K562 (cell line): Measurements from ENCODE around the gene CCDC88A. TPM values are rescaled to one million over a fixed set of nuclear protein-coding genes. Genes with fewer than 3 reads are reported as not detected.
A peak's percentile ranks its signal among the peaks of the same experiment; 100 is the strongest.

Experiments
- BHLHE40 ChIP-seq: IDR thresholded peaks from 2 replicates; pipeline ENCODE4 v1.6.1; 2011; ENCODE audit warnings: low read length, improper control_type of control experiment
- BRF1 ChIP-seq: IDR thresholded peaks from 3 replicates; pipeline ENCODE4 v1.6.1; 2011; ENCODE audit warnings: borderline replicate concordance, mild to moderate bottlenecking; ENCODE audit not compliant: insufficient read length; ENCODE audit errors: extremely low read depth
- CREBBP ChIP-seq: IDR thresholded peaks from one replicate; pipeline ENCODE4 v1.6.1; 2012; ENCODE audit warnings: low read depth, mild to moderate bottlenecking, control low read depth, inconsistent platforms, low read length
- MEIS2 ChIP-seq: fragments of 450-650 bp; IDR thresholded peaks from 2 replicates; pipeline ENCODE4 v1.6.1; 2014; ENCODE audit warnings: mild to moderate bottlenecking; ENCODE audit not compliant: partially characterized antibody
- NFATC3 ChIP-seq: fragments of 450-650 bp; IDR thresholded peaks from 2 replicates; pipeline ENCODE4 v1.6.1; 2017; ENCODE audit warnings: mild to moderate bottlenecking
- PML ChIP-seq: IDR thresholded peaks from 2 replicates; pipeline ENCODE4 v1.6.1; 2012; ENCODE audit warnings: low read length, inconsistent platforms
- SMARCC2 ChIP-seq: fragments of 450-650 bp; IDR thresholded peaks from 2 replicates; pipeline ENCODE4 v1.6.1; 2017; ENCODE audit warnings: antibody characterized with exemption, moderate library complexity, mild to moderate bottlenecking, low read depth
- TAF9B ChIP-seq: fragments of 450-650 bp; IDR thresholded peaks from 2 replicates; pipeline ENCODE4 v1.6.1; 2018; ENCODE audit warnings: mild to moderate bottlenecking; ENCODE audit not compliant: partially characterized antibody
- ZNF644 ChIP-seq: fragments of 200-800 bp; sonication (Bioruptor generic); IDR thresholded peaks from 2 replicates; pipeline ENCODE4 v1.6.1; 2016; ENCODE audit warnings: low read depth, missing genetic modification characterization, missing compliant biosample characterization
- ZNF707 ChIP-seq: fragments of 250-450 bp; sonication (Bioruptor Pico); conservative IDR thresholded peaks from 2 replicates; pipeline ENCODE4 v1.8.0; 2022; ENCODE audit warnings: inconsistent platforms, mild to moderate bottlenecking, moderate library complexity
- ZNF780A ChIP-seq: fragments of 250-450 bp; sonication (Bioruptor Pico); IDR thresholded peaks from 2 replicates; pipeline ENCODE4 v1.5.0; 2021; ENCODE audit warnings: mild to moderate bottlenecking
- polyA plus RNA-seq, 8 experiments: library from polyadenylated mRNA; depleted of rRNA in 4 of 8; stranded (reverse) in 5 of 8; unstranded in 3 of 8; fragments of >200 nt; fragmentation: Nextera tagmentation in 2 of 8; fragmentation: Illumina TruSeq in 1 of 8; extraction: Ambion mirVana in 2 of 8; extraction: Trizol in 1 of 8; gene quantifications; 2 replicates each; pipeline versions ENCODE4 v1.2.1 to v1.2.3, GENCODE V29; 2011 to 2014; ENCODE audit warnings: inconsistent platforms in 1 of 8, missing spikeins in 1 of 8
- total RNA-seq, 7 experiments: library from RNA; depleted of rRNA in 6 of 7; stranded (reverse); fragments of >200 nt in 6 of 7; fragmentation: Illumina TruSeq in 2 of 7; extraction: Trizol in 2 of 7; gene quantifications; 2 replicates each; pipeline versions ENCODE4 v1.2.1 to v1.2.3, GENCODE V29; 2011 to 2021; ENCODE audit warnings: low replicate concordance in 1 of 7
- TF ChIP-seq, protein P1 (sequence below): fragments of 250-450 bp; sonication (Bioruptor Pico); IDR thresholded peaks from 2 replicates; pipeline ENCODE4 v1.4.0; 2020; ENCODE audit warnings: mild to moderate bottlenecking, moderate library complexity
- TF ChIP-seq, protein P2 (sequence below): IDR thresholded peaks from 2 replicates; pipeline ENCODE4 v1.6.1; 2014; ENCODE audit warnings: antibody characterized with exemption
- TF ChIP-seq, protein P3 (sequence below): sonication (generic); formaldehyde crosslinking; IDR thresholded peaks from 2 replicates; pipeline ENCODE4 v1.8.0; 2023; ENCODE audit warnings: mild to moderate bottlenecking, missing genetic modification reagents
- TF ChIP-seq, protein P4 (sequence below), 2 experiments: fragments of 450-650 bp; formaldehyde crosslinking in 1 of 2; IDR thresholded peaks; 2 replicates each; pipeline versions ENCODE4 v1.4.0 to v1.6.1; 2014 to 2020; ENCODE audit warnings: mild to moderate bottlenecking in 2 of 2, borderline replicate concordance in 1 of 2, low read depth in 1 of 2

The CCDC88A gene
- total and polyA plus RNA-seq, 9 of the 15 experiments (the other 6 are each of a cell fraction or from before 2014, with no cell fraction given) = 29.3 to 102 (median 55.6) TPM

DNA sequence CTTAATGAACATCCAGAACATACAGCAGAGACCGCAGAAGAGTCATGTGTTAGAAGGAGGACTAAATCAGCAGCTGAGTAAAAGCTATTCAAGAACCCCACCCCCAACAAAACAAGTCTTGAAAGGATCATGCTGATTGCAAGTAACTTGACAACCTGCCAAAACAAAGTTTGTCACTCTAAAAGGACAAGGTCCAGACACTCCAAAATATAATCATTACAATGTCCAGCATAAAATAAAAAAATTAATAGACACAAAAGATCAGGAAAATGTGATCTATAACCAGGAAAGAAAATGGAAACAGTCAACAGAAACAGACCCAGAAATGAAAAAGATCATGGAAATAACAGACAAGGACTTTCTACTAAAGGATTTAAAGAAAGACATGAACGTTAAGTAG lies 28.5 kb downstream of the CCDC88A start (continued):
- TF ChIP-seq, protein P1, sequence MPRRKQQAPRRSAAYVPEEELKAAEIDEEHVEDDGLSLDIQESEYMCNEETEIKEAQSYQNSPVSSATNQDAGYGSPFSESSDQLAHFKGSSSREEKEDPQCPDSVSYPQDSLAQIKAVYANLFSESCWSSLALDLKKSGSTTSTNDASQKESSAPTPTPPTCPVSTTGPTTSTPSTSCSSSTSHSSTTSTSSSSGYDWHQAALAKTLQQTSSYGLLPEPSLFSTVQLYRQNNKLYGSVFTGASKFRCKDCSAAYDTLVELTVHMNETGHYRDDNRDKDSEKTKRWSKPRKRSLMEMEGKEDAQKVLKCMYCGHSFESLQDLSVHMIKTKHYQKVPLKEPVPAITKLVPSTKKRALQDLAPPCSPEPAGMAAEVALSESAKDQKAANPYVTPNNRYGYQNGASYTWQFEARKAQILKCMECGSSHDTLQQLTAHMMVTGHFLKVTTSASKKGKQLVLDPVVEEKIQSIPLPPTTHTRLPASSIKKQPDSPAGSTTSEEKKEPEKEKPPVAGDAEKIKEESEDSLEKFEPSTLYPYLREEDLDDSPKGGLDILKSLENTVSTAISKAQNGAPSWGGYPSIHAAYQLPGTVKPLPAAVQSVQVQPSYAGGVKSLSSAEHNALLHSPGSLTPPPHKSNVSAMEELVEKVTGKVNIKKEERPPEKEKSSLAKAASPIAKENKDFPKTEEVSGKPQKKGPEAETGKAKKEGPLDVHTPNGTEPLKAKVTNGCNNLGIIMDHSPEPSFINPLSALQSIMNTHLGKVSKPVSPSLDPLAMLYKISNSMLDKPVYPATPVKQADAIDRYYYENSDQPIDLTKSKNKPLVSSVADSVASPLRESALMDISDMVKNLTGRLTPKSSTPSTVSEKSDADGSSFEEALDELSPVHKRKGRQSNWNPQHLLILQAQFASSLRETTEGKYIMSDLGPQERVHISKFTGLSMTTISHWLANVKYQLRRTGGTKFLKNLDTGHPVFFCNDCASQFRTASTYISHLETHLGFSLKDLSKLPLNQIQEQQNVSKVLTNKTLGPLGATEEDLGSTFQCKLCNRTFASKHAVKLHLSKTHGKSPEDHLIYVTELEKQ = no peak
- peak; percentile 75 for TF ChIP-seq MEIS2
- TF ChIP-seq, protein P2, sequence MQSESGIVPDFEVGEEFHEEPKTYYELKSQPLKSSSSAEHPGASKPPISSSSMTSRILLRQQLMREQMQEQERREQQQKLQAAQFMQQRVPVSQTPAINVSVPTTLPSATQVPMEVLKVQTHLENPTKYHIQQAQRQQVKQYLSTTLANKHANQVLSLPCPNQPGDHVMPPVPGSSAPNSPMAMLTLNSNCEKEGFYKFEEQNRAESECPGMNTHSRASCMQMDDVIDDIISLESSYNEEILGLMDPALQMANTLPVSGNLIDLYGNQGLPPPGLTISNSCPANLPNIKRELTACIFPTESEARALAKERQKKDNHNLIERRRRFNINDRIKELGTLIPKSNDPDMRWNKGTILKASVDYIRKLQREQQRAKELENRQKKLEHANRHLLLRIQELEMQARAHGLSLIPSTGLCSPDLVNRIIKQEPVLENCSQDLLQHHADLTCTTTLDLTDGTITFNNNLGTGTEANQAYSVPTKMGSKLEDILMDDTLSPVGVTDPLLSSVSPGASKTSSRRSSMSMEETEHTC = no peak
- TF ChIP-seq, protein P3, sequence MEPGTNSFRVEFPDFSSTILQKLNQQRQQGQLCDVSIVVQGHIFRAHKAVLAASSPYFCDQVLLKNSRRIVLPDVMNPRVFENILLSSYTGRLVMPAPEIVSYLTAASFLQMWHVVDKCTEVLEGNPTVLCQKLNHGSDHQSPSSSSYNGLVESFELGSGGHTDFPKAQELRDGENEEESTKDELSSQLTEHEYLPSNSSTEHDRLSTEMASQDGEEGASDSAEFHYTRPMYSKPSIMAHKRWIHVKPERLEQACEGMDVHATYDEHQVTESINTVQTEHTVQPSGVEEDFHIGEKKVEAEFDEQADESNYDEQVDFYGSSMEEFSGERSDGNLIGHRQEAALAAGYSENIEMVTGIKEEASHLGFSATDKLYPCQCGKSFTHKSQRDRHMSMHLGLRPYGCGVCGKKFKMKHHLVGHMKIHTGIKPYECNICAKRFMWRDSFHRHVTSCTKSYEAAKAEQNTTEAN (CRISPR knock-in tag) = no peak
- no peak for TF ChIP-seq NFATC3
- peak; percentile 38 for TF ChIP-seq TAF9B
- TF ChIP-seq, protein P4, sequence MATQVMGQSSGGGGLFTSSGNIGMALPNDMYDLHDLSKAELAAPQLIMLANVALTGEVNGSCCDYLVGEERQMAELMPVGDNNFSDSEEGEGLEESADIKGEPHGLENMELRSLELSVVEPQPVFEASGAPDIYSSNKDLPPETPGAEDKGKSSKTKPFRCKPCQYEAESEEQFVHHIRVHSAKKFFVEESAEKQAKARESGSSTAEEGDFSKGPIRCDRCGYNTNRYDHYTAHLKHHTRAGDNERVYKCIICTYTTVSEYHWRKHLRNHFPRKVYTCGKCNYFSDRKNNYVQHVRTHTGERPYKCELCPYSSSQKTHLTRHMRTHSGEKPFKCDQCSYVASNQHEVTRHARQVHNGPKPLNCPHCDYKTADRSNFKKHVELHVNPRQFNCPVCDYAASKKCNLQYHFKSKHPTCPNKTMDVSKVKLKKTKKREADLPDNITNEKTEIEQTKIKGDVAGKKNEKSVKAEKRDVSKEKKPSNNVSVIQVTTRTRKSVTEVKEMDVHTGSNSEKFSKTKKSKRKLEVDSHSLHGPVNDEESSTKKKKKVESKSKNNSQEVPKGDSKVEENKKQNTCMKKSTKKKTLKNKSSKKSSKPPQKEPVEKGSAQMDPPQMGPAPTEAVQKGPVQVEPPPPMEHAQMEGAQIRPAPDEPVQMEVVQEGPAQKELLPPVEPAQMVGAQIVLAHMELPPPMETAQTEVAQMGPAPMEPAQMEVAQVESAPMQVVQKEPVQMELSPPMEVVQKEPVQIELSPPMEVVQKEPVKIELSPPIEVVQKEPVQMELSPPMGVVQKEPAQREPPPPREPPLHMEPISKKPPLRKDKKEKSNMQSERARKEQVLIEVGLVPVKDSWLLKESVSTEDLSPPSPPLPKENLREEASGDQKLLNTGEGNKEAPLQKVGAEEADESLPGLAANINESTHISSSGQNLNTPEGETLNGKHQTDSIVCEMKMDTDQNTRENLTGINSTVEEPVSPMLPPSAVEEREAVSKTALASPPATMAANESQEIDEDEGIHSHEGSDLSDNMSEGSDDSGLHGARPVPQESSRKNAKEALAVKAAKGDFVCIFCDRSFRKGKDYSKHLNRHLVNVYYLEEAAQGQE (IDR thresholded peaks at IDR 0.05; ENCODE audit: borderline replicate concordance) = no peak
- TF ChIP-seq, protein P4 (CRISPR knock-in tag; IDR thresholded peaks at IDR 0.05; ENCODE audit: low read depth) = no peak
- TF ChIP-seq CREBBP = no peak
- TF ChIP-seq BRF1 = no peak
- TF ChIP-seq ZNF644 (tag) = no peak
- TF ChIP-seq BHLHE40 = no peak
- no peak for TF ChIP-seq ZNF707 (CRISPR knock-in tag)
- TF ChIP-seq PML = no peak
- no peak for TF ChIP-seq ZNF780A (CRISPR knock-in tag)
- TF ChIP-seq SMARCC2 = no peak
